ENCODE results near the gene NAALADL1.

NAALADL1 gene

GRCh38 chr11:65063532-65063931 lies 5.2 kb upstream of the NAALADL1 start:
- no peak overlapping the region for H3K27ac ChIP-seq

GRCh38 chr11:65060913-65061408 lies 2.6 kb upstream of the NAALADL1 start:
- Histone ChIP-seq H3K4me3 (ENCODE audit: low read depth in 1 of 2, low read length in 1 of 2) (no peak overlapping the region), H3K27me3 (no peaks in the 10 kb centered on the region), H3K4me1 (ENCODE audit: control insufficient read depth in 1 of 2, insufficient read depth in 1 of 2, low read depth in 1 of 2, low read length in 1 of 2) (no peaks in the 10 kb centered on the region), H3K9me3 (no peaks in the 10 kb centered on the region), H3K36me3 (no peaks in the 10 kb centered on the region), H3K27ac (no peak overlapping the region)
- TF ChIP-seq CTCF (IDR thresholded peaks at IDR 0.05) = no peak

More at GRCh38 chr11:65063532-65063931, 5.2 kb upstream of the NAALADL1 start:
- Histone ChIP-seq H3K27me3 (no peaks in the 10 kb centered on the region), H3K4me1 (ENCODE audit: control insufficient read depth in 1 of 2, insufficient read depth in 1 of 2, low read depth in 1 of 2, low read length in 1 of 2) (no peaks in the 10 kb centered on the region), H3K9me3 (no peaks in the 10 kb centered on the region), H3K36me3 (no peaks in the 10 kb centered on the region), H3K4me3 (ENCODE audit: low read depth in 1 of 2, low read length in 1 of 2) (no peak overlapping the region)
- TF ChIP-seq CTCF (IDR thresholded peaks at IDR 0.05) = no peak

GRCh38 chr11:65059959-65060824 lies 1.8 kb upstream of the NAALADL1 start:
- Histone ChIP-seq H3K4me1 (ENCODE audit: control insufficient read depth in 1 of 2, insufficient read depth in 1 of 2, low read depth in 1 of 2, low read length in 1 of 2) (no peaks in the 10 kb centered on the region), H3K27me3 (no peaks in the 10 kb centered on the region), H3K4me3 (ENCODE audit: low read depth in 1 of 2, low read length in 1 of 2) (no peak overlapping the region), H3K9me3 (no peaks in the 10 kb centered on the region), H3K36me3 (no peaks in the 10 kb centered on the region), H3K27ac (no peak overlapping the region)
- no peak for TF ChIP-seq CTCF (IDR thresholded peaks at IDR 0.05)

- Histone ChIP-seq H3K36me3 (no peaks in the 10 kb centered on the region), H3K4me1 (ENCODE audit: control insufficient read depth in 1 of 2, insufficient read depth in 1 of 2, low read depth in 1 of 2, low read length in 1 of 2) (no peaks in the 10 kb centered on the region), H3K4me3 (ENCODE audit: low read depth in 1 of 2, low read length in 1 of 2) (no peak overlapping the region), H3K27me3 (no peaks in the 10 kb centered on the region), H3K27ac (no peak overlapping the region), H3K9me3 (no peaks in the 10 kb centered on the region)
- no peak for TF ChIP-seq CTCF (IDR thresholded peaks at IDR 0.05)
Observed at GRCh38 chr11:65059523-65059922, 1.2 kb upstream of the NAALADL1 start.

GRCh38 chr11:65058012-65058411 lies 341 bp downstream of the NAALADL1 start:
- TF ChIP-seq CTCF (IDR thresholded peaks at IDR 0.05) = no peak
- no peak overlapping the region for H3K27ac ChIP-seq
- H3K36me3 ChIP-seq = no peaks in the 10 kb centered on the region
- peaks cover 0 to 10% of the 10 kb centered on the region in 2 experiments for H3K4me1 ChIP-seq (ENCODE audit: control insufficient read depth in 1 of 2, insufficient read depth in 1 of 2, low read depth in 1 of 2, low read length in 1 of 2)
- H3K4me3 ChIP-seq (ENCODE audit: low read depth in 1 of 2, low read length in 1 of 2) = no peak overlapping the region
- H3K9me3 ChIP-seq = no peaks in the 10 kb centered on the region
- no peaks in the 10 kb centered on the region for H3K27me3 ChIP-seq

Data from neutrophil (primary cell).